NCI-H82 treated with DMSO at 0.1 percent for 48 hours (cell line): Measurements from ENCODE around the gene ESM1.
"Not testable (repeated sequence)": the region's sequence is repeated elsewhere in the genome, so short reads cannot be mapped to it uniquely, and the experiment has no call there.

Experiments used
- DNase-seq: peaks from one replicate; lab custom pipeline; 2025; ENCODE audit not compliant: unreplicated experiment; lab: John Stamatoyannopoulos, UW

ESM1 gene, protein sequence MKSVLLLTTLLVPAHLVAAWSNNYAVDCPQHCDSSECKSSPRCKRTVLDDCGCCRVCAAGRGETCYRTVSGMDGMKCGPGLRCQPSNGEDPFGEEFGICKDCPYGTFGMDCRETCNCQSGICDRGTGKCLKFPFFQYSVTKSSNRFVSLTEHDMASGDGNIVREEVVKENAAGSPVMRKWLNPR

GRCh38 chr5:54985301-54986268, at the start of gene ESM1:
ESM1 (minus strand) TSS chr5:54985593; CDS start chr5:54985517, 76 bp downstream.
- no peak for DNase-seq

DNA sequence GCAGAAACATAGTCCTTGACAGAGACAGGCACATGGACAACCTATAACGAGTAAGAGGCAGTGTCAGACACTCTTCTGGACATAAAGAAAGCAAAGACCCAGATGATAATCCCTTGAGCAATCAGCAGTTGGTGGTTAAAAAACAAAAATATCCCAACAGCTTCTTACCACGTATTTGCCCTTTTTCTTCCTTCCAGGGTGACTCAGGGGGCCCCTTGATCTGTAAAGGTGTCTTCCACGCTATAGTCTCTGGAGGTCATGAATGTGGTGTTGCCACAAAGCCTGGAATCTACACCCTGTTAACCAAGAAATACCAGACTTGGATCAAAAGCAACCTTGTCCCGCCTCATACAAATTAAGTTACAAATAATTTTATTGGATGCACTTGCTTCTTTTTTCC, 48.2 kb upstream of the ESM1 start:
- no peak for DNase-seq

GRCh38 chr5:55031492-55031891, 46.1 kb upstream of the ESM1 start:
- DNase-seq = no peak

DNA sequence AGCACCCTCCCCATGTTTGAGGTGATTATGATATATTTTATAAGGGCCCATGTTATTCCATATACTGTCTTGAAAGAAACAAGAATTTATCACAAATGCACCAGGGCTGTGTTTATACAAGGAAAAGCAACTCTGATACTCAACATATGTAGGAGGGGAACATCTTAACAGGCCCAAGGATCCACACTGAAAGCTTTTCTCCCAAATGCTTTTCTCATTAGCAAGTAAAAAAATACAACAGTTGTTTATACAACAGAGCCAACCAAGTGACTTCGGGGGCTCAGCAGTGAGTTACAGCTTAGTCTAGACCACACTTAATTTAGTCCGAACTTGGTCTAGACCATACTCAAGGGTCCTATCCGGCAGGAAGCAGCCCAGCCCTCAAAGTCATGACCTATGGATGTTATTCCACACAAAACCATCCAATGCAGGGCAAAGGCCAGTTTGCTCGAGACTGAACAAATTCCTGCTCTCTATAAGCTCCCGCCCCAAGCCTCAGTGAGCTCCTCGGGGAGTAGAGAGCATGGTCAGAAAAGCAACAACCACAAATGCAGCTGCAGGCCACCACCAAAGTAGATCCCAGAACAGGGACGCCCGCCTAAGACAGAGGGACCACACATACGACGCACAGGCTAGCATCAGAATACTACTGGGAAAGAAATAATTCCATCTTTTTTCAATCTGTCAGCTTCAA, 45.4 kb upstream of the ESM1 start:
- DNase-seq = no peak

- no peak for DNase-seq
Observed at GRCh38 chr5:55030220-55030619, 44.8 kb upstream of the ESM1 start.

DNA sequence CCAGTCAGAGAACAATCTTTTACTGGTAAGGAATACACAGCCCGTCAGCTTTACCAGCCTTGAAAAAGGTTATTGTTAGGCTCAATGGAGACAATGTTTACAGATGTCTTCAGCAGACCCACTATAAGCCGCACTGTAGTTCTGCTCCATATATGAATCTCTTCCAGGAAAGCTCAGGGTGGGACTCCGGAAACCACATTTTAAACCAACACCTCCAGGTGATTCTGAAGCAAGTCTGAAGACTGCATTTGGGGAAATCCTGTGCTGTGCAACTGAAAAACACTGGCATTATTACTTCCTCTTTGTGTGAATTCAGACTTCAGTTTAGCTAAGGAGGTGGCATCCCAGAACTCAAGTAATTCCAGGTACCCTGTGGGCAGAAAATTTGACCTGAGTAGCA, 42.2 kb upstream of the ESM1 start:
- DNase-seq = no peak

DNA sequence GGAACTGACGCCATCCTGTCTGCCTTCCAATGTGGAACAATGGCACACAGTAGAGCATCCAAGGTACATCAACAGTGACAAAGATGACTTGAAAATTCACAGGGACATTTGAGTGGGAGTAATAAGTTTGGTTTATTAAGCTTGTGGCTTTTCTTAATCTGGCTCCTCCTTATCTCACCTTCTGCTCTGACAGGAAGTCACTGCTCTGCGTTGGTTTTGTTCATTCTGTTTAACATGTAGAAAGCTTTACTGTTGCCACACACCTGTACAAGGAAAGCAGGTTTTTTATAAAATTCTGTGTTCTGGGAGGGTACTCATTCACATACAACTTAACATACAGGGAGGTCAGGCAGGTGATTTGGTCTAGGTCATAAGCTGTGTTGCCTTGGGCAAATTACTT, 37.1 kb upstream of the ESM1 start:
- DNase-seq = no peak

DNA sequence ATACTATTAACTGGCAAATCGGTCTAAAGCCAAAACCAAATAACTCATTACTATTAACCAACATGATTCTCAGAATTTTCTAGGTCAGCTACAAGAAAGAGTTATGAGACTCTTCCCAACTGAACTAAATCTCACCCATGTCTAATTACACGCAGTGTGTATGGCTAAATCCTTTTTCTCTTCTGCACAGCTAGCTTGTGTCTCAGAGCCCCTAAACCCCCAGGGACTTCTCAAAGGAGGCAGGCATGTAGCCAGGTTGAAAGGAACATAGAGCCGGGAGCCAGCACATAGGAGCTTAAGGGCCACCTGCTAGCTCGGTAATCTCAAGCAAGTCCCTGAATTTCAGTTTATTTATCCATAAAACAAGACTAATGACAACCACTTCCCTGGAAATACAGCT, 36.4 kb upstream of the ESM1 start:
- DNase-seq = peak; percentile 28

GRCh38 chr5:55021410-55021809, 36.0 kb upstream of the ESM1 start:
- no peak for DNase-seq

- DNase-seq = not testable (repeated sequence)
Observed at GRCh38 chr5:55010149-55010548, 24.8 kb upstream of the ESM1 start.

- DNase-seq = no peak
Observed at GRCh38 chr5:55004729-55005128, 19.3 kb upstream of the ESM1 start.

DNA sequence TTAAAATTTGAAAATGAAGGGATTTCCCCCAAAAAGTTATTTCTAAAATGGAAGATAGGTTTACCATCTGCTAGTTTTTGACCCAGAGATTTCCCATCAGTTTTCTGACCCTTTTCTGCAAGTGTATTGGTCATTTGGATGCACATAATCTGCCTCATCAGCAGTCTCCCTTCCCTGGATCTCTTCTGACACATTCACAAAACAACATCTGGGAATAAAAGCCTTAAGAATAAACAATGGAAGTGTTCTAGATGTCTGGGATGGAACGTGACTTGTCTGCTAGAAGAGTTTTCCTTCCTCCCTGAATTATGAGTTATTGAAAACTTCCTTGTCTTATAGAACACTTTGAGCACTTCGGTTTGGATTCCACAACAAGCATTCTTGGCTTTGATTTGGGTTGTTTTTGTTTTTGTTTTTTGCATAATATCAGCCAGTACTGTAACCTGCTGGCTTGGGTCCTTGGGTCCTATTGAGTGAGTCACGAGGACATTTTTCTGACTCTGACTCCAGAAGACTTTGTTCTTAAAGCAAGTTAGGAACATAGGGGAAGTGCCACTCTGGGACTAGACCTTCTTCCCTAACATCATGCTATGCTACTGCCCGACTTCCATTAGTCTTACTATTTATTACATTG, 18.2 kb upstream of the ESM1 start:
- DNase-seq = no peak

DNA sequence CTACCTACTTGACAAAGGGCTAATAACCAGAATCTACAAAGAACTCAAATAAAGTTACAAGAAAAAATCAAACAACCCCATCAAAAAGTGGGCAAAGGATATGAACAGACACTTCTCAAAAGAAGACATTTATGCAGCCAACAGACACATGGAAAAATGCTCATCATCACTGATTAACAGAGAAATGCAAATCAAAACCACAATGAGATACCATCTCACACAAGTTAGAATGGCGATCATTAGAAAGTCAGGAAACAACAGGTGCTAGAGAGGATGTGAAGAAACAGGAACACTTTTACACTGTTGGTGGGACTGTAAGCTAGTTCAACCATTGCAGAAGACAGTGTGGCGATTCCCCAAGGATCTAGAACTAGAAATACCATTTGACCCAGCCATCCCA, 16.8 kb upstream of the ESM1 start:
- not testable (repeated sequence) for DNase-seq

- no peak for DNase-seq
Observed at GRCh38 chr5:54997081-54997480, 11.7 kb upstream of the ESM1 start.

DNA sequence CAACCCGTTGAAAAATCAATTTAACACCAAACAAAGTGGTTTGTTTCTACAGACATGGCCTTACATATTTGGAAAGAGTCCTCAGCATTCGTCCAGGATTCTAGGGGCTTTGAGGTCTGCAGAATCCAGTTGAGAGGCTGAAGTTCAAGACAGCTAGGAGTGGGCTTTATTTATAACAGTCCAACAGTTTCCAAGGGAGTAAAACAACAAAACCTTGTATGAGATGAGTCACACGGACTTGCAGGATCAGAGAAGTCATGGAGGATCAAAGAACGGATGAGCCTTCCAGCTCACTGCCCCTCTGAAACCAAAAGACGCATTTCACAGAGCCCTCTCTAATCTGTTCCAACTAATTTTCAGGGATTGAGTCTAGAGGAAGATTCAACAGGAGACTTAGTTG, 11.1 kb upstream of the ESM1 start:
- no peak for DNase-seq

- no peak for DNase-seq
Observed at GRCh38 chr5:54995168-54995567, 9.8 kb upstream of the ESM1 start.

DNA sequence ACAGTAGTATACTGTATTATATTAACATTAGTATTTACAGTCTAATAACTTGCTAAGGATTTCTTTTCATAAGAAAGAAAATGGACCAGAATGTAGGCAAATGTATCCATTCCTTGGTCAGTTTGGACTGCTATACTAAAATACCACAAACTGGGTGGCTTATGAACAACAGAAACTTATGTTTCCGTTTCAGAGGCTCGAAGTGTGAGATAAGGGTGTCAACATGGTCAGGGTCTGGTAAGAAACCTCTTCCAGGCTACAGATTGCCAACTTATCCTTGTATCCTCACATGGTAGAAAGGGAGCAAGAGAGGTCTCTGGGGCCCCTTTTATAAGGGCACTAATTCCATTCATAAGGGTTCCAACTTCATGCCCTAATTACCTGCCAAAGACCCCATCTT, 9.2 kb upstream of the ESM1 start:
- DNase-seq = no peak

DNA sequence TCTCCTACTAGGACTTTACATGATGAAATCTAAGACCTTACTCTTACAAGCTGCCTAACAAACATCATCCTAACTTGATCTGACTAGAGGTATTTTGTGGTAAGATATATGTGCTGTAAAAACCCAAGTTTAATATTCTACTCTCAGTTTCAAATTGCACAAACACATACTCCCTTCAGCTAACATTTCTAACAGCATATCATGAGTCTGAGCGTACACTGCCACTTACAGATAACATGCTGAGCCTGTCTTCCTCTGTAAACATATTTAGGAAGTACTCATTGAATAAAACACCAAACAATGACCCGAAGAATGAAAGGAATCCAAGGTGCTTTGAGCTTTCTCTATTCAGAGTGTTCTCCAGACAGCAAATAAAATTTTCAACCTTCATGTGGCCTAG, 7.9 kb upstream of the ESM1 start:
- no peak for DNase-seq

- DNase-seq = no peak
Observed at GRCh38 chr5:54991416-54991815, 6.0 kb upstream of the ESM1 start.

- DNase-seq = no peak
Observed at GRCh38 chr5:54990841-54991258, 5.5 kb upstream of the ESM1 start.

DNA sequence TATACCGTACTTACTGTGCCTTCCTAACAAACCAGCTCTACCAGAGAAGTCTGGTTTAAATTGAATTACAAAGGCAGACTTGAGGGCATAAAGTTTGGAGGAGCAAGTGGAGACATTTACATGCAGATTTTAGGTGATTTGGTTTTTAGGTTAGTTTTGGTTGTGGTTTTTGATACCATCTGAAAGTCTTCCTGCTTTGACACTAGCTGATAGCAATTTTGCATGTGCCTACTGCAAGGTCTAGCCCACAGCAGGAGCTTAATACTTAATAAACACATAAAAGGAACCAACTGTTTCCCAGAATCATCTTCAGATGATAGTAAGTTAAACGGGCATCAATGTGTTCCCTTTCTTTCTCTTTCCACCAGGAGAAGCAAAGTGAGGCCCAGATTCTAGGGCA, 3.4 kb upstream of the ESM1 start:
- DNase-seq = no peak
